Fibroblast of skin of right biceps (primary cell): ENCODE results near the gene CYP4F11.

Source experiments
- DNase-seq: peaks from one replicate; pipeline ENCODE4 v3.0.0-alpha.2; 2013

Gene CYP4F11

GRCh38 chr19:15871570-15871969 lies 62.8 kb downstream of the CYP4F11 start:
- no peak for DNase-seq

- no peak for DNase-seq
These were observed 64.5 kb downstream of the CYP4F11 start for GRCh38 chr19:15869873-15870272.

- peak; percentile 17 for DNase-seq
These were observed 65.2 kb downstream of the CYP4F11 start for GRCh38 chr19:15869109-15869555.

GRCh38 chr19:15866636-15867035 lies 67.7 kb downstream of the CYP4F11 start:
- no peak for DNase-seq

- no peak for DNase-seq
These were observed 69.5 kb downstream of the CYP4F11 start for GRCh38 chr19:15864824-15865223.

DNA sequence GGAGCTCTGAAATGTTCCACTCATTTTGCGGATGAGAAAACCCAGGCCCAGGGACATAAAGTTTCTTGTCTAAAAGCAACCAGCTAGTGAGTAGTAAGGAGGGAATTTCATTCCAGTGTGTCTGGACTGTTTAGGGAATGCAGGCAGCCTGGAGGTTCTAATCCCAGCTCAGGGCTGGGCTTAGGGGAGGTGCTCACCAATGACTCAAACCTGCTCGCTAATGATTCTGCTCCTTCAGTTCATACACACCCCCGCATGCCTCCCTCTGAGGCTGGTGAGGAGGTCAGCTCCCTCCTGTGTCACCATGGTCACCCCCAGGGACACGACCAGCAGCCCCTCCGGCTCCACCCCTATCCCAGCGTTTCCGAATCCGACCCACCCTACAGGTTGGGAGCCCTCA lies 71.1 kb downstream of the CYP4F11 start:
- DNase-seq = no peak

- no peak for DNase-seq
These were observed 71.9 kb downstream of the CYP4F11 start for GRCh38 chr19:15862444-15862843.
